Activated T-helper 1 cell treated with Interleukin-2 at 50 U/mL for 16 hours (primary cell): ENCODE measurements around the gene AGMO.

Experiments
- DNase-seq: peaks from one replicate; pipeline ENCODE4 v3.0.0-alpha.2; 2020; ENCODE audit warnings: low read depth

AGMO gene

DNA sequence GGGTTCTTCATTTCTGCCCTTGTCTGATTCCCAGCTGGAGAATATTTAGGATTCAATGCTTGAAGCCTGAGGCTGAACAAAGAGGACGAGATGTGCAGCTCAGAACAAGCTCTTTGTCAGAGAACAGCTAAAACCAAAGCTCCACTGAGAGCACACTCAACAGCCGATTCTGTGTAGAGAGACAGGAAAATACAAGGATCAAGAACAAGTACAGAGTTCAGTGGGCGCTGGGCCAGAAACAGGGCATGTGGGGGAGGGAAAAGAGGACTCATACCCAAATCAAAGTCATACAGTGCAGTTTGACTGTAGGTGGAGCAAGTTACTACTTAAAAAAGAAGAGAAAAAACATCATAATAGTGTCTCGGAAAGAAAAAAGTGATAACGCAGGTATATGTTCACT is at the start of gene AGMO:
AGMO (minus strand) TSS at position 181 of the 400 bp plus-strand sequence.
- DNase-seq, result no peak

DNA sequence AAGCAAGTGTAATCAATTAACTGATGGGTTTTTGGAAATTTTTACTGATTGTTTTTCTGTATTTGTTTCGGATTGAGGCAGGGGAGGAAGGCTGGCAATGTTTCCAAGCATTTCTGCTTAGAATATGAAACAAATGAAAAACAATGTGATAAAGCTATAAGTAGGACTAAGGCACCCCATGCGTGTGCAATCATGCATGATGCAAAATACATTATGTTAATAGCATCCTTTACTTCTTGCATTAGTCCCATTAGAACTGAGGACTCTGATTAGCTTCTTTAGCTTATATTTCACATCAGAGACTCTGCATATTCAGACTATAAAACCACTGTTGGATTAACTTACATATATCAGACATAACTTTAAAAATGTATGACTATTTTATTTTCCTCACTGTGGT is 48.7 kb upstream of the AGMO start:
- no peak for DNase-seq

DNA sequence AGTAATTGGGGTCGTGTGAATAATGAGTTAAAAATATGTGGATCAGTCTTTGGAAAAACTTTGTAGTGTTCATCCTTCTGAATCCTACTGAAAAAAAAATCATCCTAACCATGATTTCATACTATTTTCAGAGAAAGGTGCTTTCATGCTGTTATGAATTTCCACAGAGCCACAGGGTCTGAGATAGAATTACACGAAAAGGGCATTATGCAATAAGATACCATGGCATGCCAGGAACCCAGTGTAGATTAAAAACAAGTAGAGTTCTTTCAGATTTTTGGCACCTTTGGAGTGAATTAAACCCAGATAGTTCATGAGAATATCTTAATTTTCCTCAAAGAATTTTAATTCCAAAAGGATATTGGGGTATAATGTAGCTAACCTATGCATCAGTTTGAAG is 47.5 kb upstream of the AGMO start:
- DNase-seq, result no peak

DNA sequence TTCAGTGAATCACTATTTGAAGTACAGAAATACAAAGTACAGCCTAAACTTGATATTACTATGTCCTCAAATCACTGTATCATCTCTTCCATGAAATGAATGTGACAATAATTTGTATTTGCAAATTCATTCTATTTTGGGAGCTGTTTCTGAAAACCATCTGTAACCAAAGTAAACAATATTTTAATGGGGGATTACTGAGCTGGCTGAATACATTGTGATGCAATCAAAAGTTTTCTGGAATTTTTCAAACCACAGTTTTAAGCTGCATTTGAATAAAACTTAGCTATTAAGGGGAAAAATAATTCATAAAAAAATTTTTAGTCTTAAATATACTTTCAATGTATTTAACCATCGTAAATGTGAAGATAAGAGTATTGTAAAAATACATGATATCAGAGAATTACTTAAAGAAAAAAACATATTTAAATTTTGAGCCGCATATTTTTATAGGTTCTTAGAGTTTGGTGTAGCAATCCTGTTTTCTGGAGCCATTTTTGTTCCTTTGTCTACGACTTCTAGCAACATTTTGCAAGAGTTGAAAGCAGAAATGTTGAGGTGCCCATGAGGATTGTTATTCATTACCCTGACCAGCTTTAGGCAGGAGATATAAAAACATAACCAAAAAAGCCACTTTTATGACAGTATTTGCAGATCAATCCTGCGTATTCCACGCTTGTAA is 45.9 kb upstream of the AGMO start:
- DNase-seq, result no peak

DNA sequence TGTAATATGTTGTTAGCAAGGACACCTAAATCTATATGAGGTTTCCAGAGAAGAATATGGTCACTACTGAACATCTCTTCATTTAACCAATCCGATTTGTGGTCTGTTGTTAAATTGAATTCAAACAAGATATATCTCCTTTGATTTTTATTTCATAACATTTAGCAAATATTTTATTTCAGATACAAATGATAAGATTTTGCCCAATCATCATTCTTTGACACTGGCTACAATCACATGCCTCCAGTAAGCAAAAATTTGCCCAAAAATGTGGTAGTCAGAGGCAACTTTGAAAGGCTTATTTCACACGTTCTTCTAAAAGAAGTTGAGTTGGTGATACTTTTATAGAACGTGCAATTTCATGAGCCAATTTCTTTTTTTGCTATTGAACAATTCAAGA is 44.7 kb upstream of the AGMO start:
- DNase-seq, result no peak

DNA sequence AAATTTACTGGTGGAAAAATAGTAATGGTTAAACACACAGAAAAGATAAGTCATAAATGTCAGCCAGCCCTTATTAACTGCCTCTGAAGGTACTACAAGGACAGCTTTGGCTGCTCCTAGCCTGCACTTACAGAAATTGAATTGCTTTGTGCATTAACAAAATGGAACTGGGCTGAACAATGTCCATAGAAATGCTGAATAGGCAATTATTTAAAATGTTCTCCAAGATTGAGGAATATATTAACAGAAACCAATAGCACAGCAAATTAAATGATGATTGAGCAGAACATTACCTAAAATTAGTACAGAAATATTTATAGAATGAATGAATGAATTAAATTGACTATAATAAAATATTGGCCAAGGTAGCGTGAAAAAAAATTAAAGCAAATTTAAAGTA is 42.4 kb upstream of the AGMO start:
- no peak for DNase-seq

DNA sequence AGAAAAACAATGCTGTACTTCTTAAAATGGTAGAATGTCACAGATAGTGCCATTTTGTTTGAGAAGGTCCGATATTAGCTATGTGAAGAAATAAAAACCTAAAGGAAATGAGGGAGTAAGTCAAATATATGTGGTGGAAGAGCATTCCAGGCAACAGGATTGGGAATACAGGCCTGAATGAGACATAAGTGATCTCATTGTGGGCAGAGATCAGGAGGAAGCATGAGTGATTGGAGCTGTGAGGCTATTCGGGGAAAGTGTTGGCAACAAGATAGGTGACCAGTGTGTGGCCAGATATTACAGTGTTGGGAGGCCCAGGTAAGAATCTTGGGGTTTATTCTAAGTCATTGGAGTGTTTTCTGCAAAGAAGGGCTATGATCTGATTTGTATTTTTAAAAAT is 41.3 kb upstream of the AGMO start:
- no peak for DNase-seq

DNA sequence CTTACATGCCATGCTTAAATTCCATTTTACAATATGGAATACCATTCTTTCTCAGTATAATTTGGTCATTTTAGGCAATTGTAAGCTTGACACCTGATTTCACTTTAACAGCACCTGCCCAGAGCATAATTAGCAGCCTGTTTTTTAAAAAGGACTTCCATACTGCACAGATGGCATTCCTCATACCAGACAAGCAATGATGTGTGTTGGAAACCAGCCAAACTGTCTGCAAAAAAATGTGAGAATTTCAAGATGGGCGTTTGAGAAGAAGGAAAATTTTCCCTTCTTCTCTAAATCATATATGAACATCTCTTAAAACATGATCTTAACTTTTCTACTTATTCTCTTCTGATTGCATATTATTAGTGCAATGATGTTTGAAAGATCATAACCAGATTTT is 40.4 kb upstream of the AGMO start:
- DNase-seq, result no peak

DNA sequence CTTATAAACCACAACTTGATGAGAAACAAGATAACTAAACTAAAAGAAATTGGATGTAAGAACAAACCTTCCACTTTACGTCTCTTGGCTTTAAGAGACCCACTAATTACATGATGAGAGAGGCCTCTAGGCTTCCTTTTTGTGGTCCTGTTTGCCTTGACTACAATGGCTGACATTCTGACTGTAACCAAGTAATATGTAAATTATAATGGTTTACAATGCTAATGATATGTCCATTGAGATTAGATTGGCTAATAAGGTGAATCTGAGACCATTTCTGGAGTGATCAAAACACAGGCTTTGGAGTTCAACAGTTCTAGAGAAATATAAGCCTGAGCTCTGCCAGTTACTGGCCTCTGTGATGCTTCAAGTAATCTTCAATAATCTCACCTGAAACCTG is 39.4 kb upstream of the AGMO start:
- no peak for DNase-seq

DNA sequence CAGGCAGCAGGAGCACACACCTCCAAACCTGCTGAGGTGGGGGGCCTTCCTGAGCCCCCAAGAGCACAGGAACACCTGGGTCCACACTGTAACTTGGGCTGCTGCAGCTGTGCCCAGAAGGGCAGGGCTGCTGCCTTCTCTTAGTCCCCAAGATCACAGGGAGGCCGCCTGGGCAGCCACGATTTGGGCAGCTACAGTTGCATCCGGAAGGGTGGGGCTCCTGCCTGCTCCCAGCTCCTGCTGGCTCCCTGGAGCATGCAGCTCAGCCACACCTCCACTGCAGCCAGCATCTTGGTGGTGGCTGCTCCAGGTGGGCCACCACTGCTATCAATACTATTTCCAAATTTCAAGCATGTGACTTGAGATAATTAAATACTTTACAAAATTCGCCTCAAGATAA is 38.5 kb upstream of the AGMO start:
- no peak for DNase-seq

DNA sequence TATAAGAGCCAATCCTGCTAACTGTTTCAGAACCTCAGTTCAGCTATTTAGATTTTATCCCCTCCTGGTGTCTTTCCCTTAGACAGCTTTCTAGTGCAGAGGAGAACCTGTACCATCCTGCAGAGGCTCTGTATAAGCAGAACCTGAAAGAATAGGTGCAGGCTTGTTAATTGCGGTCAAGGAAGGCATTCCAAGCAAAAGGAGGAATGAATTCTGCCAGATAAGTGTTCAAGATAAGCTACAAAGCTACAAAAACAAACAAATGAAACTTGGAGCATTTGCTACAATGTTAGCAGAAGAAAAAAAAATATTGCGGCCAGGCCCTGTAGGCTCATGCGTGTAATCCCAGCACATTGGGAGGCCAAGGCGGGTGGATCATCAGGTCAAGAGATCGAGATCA is 32.6 kb upstream of the AGMO start:
- no peak for DNase-seq

DNA sequence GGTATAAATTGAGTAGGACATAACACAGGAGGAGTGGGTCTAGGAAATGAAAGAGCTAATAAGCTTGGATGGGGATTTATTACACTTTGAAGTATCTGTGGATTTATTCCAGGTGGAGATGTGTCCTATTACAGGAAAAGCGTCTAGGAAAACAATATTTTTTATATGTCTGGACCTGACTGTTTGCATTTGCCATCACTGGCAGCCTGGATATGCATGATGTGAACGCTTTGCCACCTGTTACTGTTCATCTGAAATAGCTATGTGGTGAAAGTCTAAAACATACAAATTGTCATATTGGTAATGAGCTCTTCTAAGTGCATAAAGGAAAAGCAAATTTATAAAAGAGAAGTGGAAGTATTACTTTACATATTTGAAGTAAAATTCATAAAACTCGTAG is 31.6 kb upstream of the AGMO start:
- no peak for DNase-seq

DNA sequence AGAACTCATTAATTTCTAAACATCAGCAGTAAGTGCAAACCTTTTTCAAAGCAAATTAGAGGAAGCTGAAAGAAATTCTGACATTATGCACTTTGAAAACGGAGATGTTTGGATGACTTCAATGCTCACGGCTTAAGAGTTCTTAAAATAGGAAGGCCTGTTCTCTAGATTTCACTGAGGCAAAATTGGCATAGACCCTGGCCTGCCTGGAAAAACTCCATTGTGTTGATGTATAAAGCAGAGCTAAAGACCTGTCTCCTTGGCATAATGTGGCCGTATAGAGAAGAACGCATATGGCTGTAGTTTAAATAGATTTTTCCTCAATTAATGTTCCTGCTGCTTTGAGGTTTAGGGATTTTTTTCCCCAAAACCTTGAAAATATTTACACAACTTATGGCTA is 24.5 kb upstream of the AGMO start:
- DNase-seq, result no peak

DNA sequence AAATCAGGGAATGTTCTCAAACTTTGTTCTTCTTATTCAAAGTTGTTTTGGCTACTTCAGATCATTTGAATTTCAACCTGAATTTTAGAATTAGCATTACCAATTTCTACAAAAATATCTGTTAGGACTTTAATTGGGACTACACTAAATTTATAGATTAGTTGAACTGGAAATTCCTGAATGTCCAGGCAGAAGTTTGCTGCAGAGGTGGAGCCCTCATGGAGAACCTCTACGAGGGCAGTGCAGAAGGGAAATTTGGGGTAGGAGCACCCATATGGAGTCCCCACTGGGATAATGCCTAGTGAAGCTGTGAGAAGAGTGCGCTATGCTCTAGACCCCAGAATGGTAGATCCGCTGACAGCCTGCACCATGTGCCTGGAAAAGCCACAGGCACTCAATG is 22.8 kb upstream of the AGMO start:
- no peak for DNase-seq

DNA sequence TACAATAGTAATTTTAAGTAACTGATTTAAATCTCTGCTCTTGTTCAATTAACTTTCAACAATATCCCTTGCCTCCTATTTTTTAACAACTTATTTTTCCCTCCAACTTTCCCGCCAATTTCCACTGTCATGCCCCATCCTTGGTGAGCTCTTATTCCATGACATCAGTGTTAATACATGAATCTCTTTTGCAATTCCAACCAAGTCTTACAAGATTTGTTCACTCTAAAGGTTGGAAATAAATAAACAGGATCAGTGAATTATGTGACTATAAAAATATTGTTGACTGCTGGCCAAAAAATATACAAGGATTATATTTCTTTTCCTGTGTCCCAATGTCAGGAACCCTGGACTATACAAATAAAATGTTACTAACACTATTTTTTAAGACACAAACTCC is 21.0 kb upstream of the AGMO start:
- DNase-seq, result no peak

DNA sequence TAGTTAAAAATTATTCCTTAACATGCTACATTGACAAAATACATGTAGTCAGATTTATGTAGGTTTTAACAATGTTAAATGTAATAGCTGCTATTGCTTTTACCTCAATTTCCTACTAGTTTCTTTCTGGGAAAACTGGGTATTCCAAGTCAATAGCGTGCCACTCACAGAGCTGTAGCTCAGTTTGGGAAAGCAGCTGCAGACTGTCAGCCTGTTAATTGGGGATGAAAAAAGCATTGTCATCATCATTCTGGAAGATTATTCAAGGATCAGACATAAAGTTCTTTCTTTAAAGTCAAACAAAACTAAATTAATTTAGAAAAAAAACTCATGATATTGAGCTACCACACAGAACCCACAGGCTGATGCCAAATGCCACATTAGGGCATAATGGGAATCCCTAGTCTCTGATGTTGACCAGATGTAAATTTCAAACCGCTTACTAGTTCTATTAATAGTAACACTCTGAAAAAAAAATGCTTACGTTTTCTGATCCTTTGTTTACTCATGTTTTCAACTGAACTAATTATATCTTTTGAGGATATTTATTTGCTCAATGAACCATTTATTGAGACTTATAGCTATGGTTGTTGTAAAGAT is 19.6 kb upstream of the AGMO start:
- no peak for DNase-seq

DNA sequence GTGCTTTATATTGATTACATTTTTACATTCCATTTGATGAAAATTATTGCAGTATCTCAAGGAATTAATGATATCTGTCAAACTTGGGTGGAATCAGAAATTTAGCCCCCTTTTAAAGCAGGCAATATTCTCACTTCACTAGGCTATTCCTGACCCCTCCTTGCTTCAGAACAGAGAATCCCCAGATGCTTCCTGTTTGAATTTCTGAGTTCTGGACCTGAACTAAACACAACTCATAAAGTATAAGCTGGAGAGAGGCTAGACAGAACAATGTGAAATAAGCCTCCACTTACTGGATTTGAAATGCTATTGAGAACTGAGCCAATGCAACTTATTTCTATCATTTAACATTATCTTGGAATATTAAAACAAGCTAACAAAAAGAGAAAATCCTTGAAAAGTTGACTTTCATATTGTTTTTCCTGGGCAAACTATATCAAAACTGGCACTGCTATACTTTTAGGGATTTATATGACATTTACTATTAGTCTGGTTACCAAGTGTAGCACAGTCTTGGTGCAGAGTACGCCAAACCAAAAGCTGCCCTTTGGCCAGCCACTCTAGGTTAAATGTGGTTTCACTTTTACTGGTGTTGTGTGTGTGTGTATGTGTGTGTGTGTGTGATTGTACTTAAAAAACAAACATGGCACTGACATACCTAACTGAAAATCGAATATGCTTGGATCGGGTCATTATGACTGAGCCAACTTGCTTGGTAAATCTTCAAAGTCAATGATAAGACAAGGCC is 19.0 kb upstream of the AGMO start:
- no peak for DNase-seq

DNA sequence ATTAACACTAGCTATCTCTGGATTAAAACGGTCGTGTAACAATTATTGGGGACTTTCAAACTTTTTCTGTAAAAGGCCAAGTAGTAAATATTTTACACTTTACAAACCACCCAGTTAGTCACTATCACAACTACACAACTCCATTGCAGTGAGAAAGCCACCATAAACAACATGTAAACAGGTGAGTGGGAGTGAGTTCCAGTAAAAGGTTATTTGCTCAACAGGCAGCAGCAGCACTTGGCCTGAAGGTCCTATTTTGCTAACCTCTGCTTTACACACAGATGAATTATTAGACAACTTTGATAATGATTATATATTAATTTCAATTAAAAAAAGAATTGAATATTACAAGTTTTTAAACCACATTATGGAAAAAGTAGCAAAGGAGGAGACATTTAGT is 15.8 kb upstream of the AGMO start:
- DNase-seq, result no peak

DNA sequence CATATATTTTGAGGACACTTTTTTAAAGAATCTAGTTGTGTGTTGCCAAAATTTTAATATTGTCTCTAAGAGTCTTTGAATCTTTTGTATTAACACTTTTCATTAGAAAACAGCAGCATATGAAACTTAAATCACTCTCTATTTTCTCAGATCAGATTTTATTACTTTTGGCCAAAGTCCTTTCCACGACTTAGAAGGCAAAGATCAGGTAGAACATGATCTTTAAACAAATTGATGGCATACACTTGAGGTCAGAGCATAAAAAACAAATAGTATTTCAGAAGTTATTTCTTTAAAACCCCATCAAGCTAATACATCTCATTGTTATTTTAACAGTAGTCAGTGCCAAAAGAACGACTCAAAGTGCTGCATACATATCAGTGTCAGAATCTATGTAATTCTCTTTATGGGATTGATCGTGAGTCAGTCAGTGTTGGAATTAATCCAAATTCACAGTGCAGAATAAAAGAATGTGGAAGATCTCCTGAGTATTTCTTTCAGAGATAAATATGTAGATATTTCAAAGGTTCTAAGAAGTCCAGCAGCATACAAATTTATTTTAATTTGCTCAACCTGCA is 9.6 kb upstream of the AGMO start:
- no peak for DNase-seq

DNA sequence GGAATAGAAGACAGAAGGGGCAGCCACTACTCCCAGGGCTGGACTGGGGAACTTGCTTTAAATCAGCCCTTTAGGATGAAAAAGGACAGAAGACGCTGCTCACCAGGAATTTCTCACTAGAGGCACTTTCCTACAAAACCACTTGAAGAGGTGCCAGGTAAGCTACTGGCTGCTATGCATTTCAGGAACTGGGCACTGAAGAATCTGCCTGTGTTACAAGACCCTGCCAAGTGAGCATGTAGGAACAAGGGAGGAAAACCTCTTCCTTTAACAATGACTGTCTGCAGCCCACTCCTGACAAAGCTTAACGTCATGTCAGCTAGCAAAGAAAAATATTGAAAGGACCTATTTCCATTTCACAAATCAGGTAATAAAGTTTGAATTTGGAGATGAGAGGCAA is 5.8 kb upstream of the AGMO start:
- DNase-seq, result no peak

DNA sequence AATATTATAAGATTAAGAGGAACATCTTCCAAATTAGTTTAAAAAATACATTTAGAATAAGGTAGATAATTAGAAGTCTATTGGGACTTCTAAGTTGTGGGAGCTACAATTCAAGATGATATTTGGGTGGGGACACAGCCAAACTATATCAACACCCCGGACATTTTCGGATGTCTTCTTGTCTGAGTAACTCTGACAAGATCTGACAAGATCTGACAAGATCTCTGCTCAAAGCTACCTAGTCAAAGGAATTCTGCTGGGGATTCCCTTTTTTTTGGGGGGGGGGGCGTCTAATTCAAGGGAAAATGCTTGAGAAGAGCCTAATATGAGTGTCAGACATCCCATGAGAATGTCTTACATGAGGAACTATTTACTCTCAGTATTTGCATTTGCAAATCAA is 5.2 kb upstream of the AGMO start:
- no peak for DNase-seq

DNA sequence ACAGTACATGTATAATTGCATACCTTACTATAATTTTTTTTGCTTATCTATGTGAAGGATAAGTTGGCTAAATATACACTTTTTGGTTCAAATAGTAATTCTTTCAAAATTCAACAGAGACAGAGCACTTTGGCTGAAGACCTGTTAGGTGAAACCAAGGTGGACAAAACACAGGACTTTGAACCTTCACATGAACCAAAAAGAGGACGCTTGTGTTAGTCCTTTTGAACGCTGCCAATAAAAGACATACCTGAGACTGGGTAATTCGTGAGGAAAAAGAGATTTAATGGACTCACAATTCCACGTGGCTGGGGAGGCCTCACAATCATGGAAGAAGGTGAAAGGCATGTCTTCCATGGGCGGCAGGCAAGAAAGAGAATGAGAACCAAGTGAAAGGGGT is 4.7 kb upstream of the AGMO start:
- DNase-seq, result no peak

DNA sequence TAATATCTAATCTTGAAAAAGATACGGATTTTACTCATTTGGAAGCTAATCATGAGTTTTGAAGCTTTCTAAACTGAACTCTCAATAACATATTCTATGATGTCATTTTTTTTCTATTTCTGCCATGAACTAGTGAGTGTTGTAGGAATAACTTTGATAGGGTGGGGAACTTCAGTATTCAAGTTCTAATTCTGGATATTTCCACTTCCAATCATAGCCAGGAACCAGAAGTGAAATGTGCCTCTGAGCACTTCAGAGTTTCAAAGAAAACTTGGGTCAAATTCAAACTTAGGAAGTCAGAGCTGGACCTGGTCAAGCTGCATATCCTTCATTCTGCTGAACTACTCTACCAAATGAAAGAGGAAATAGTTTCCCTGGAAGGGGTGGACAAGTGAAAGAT is 847 bp downstream of the AGMO start:
- DNase-seq, result no peak
